HFF-Myc (cell line): ENCODE results near the gene MYBPHL.

Experiments
- DNase-seq: peaks from one replicate; pipeline ENCODE4 v3.0.0-alpha.2; 2011; ENCODE audit warnings: low read depth; ENCODE audit errors: extremely low read depth
- H3K4me3 ChIP-seq: replicated peaks from 2 replicates; pipeline ENCODE4 v1.5.1; 2011; ENCODE audit warnings: low read depth, mild to moderate bottlenecking, control low read depth, low read length
- CTCF ChIP-seq: IDR thresholded peaks from 2 replicates; pipeline ENCODE4 v1.5.1; 2012; ENCODE audit warnings: mild to moderate bottlenecking, low read depth, low read length, control low read depth; ENCODE audit errors: missing control alignments

MYBPHL gene

GRCh38 chr1:109306832-109307273 is at the start of gene MYBPHL:
Gene MYBPHL (minus strand): TSS chr1:109307011. CDS start chr1:109306991, 20 bp downstream.
- no peak for DNase-seq
- no peak within 1 kb of the TSS for H3K4me3 ChIP-seq
- TF ChIP-seq CTCF, result no peak

GRCh38 chr1:109356505-109356904 is 49.7 kb upstream of the MYBPHL start:
- H3K4me3 ChIP-seq, result no peak overlapping the region
- TF ChIP-seq CTCF, result no peak
- no peak for DNase-seq

GRCh38 chr1:109354929-109355328 is 48.1 kb upstream of the MYBPHL start:
- no peak for DNase-seq
- no peak overlapping the region for H3K4me3 ChIP-seq
- no peak for TF ChIP-seq CTCF

GRCh38 chr1:109351457-109351856 is 44.6 kb upstream of the MYBPHL start:
- no peak for TF ChIP-seq CTCF
- H3K4me3 ChIP-seq, result no peak overlapping the region
- DNase-seq, result no peak

GRCh38 chr1:109350655-109351054 is 43.8 kb upstream of the MYBPHL start:
- no peak for DNase-seq
- no peak for TF ChIP-seq CTCF
- H3K4me3 ChIP-seq, result no peak overlapping the region

GRCh38 chr1:109350182-109350581 is 43.4 kb upstream of the MYBPHL start:
- H3K4me3 ChIP-seq, result no peak overlapping the region
- DNase-seq, result no peak
- TF ChIP-seq CTCF, result no peak

GRCh38 chr1:109347511-109347910 is 40.7 kb upstream of the MYBPHL start:
- no peak overlapping the region for H3K4me3 ChIP-seq
- no peak for TF ChIP-seq CTCF
- no peak for DNase-seq
